HEK293 (cell line): Measurements from ENCODE around the gene CDK17.
"Not testable (repeated sequence)": the region's sequence is repeated elsewhere in the genome, so short reads cannot be mapped to it uniquely, and the experiment has no call there.

Experiments used
- CTCF ChIA-PET: fragments of 350-600 bp; formaldehyde crosslinking; extraction: SDS; loops from one replicate; lab custom pipeline; 2021; ENCODE audit warnings: antibody characterized with exemption; lab: Yijun Ruan, JAX
- POLR2A ChIA-PET: fragments of 300-600 bp; formaldehyde crosslinking; extraction: SDS; loops from one replicate; lab custom pipeline; 2020; ENCODE audit warnings: antibody characterized with exemption, inconsistent platforms; lab: Yijun Ruan, JAX
- H3K27ac ChIP-seq: fragments of 200-500 bp; sonication (Bioruptor generic); 2 replicates; pipeline ENCODE4 v1.5.1; 2014; ENCODE audit warnings: low read depth, low read length, control low read depth, inconsistent platforms; ENCODE audit errors: extremely low read depth
- H3K36me3 ChIP-seq, 2 experiments: fragments of 200-500 bp in 1 of 2; sonication (Bioruptor generic) in 1 of 2; 1 replicate in 1 of 2; 2 replicates in 1 of 2; pipeline ENCODE4 v1.5.1; 2014 to 2017; ENCODE audit warnings: inconsistent platforms in 2 of 2, low read length in 2 of 2; ENCODE audit not compliant: control insufficient read depth in 2 of 2, insufficient read depth in 1 of 2
- H3K4me1 ChIP-seq: fragments of 200-500 bp; sonication (Bioruptor generic); 2 replicates; pipeline ENCODE4 v1.5.1; 2014; ENCODE audit warnings: mild to moderate bottlenecking, low read length, inconsistent platforms; ENCODE audit not compliant: control insufficient read depth, insufficient read depth
- H3K4me3 ChIP-seq: 2 replicates; pipeline ENCODE4 v1.5.1; 2011; ENCODE audit warnings: low read depth, mild to moderate bottlenecking, control low read depth, low read length, moderate library complexity
- H3K9me3 ChIP-seq: fragments of 200-500 bp; sonication (Bioruptor generic); 2 replicates; pipeline ENCODE4 v1.5.1; 2014; ENCODE audit warnings: low read depth, low read length, inconsistent platforms; ENCODE audit not compliant: control insufficient read depth, insufficient read depth
- IKZF3 ChIP-seq: fragments of 450-650 bp; IDR thresholded peaks from 2 replicates; pipeline ENCODE4 v1.5.0; 2018; ENCODE audit warnings: missing biosample characterization, mild to moderate bottlenecking, missing genetic modification characterization, moderate library complexity
- KLF1 ChIP-seq: fragments of 450-650 bp; formaldehyde crosslinking; IDR thresholded peaks from 2 replicates; pipeline ENCODE4 v1.5.1; 2016; ENCODE audit warnings: missing biosample characterization, missing genetic modification characterization
- PATZ1 ChIP-seq: fragments of 450-650 bp; formaldehyde crosslinking; IDR thresholded peaks from 2 replicates; pipeline ENCODE4 v1.5.1; 2016; ENCODE audit warnings: missing biosample characterization, missing genetic modification characterization
- PRDM10 ChIP-seq: fragments of 450-650 bp; formaldehyde crosslinking; IDR thresholded peaks from 2 replicates; pipeline ENCODE4 v1.5.1; 2016; ENCODE audit warnings: missing biosample characterization, missing genetic modification characterization
- REST ChIP-seq: fragments of 450-650 bp; formaldehyde crosslinking; IDR thresholded peaks from 2 replicates; pipeline ENCODE4 v1.5.1; 2016; ENCODE audit warnings: missing biosample characterization, missing genetic modification characterization
- SCRT1 ChIP-seq: fragments of 450-650 bp; formaldehyde crosslinking; IDR thresholded peaks from 2 replicates; pipeline ENCODE4 v1.5.1; 2016; ENCODE audit warnings: missing biosample characterization, missing genetic modification characterization, borderline replicate concordance
- ZNF133 ChIP-seq: fragments of 450-650 bp; formaldehyde crosslinking; IDR thresholded peaks from 2 replicates; pipeline ENCODE4 v1.5.1; 2016; ENCODE audit warnings: missing biosample characterization, missing genetic modification characterization
- ZNF202 ChIP-seq: fragments of 450-650 bp; formaldehyde crosslinking; IDR thresholded peaks from 2 replicates; pipeline ENCODE4 v1.5.1; 2016; ENCODE audit warnings: missing biosample characterization, missing genetic modification characterization, borderline replicate concordance
- ZNF354C ChIP-seq: fragments of 450-650 bp; formaldehyde crosslinking; IDR thresholded peaks from 2 replicates; pipeline ENCODE4 v1.5.1; 2016; ENCODE audit warnings: missing biosample characterization, missing genetic modification characterization, low read depth, borderline replicate concordance
- ZNF548 ChIP-seq: fragments of 450-650 bp; formaldehyde crosslinking; IDR thresholded peaks from 2 replicates; pipeline ENCODE4 v1.5.1; 2016; ENCODE audit warnings: missing biosample characterization, missing genetic modification characterization
- ZNF558 ChIP-seq: fragments of 450-650 bp; formaldehyde crosslinking; IDR thresholded peaks from 2 replicates; pipeline ENCODE4 v1.5.1; 2016; ENCODE audit warnings: missing biosample characterization, missing genetic modification characterization
- ZNF561 ChIP-seq: fragments of 450-650 bp; IDR thresholded peaks from 2 replicates; pipeline ENCODE4 v1.5.1; 2018; ENCODE audit warnings: missing biosample characterization, missing genetic modification characterization, borderline replicate concordance
- ZNF629 ChIP-seq: fragments of 450-650 bp; formaldehyde crosslinking; IDR thresholded peaks from 2 replicates; pipeline ENCODE4 v1.5.1; 2017; ENCODE audit warnings: missing biosample characterization, missing genetic modification characterization

Gene CDK17

GRCh38 chr12:96347130-96347699, 53.0 kb downstream of the CDK17 start:
- Histone ChIP-seq H3K4me3 (no peak overlapping the region), H3K4me1 (0 out of 2 replicates have a peak, but pooled peaks cover 5% of the 10 kb centered on the region), H3K36me3 (peaks cover 0 to 3% of the 10 kb centered on the region in 2 experiments; a peak in 1 of 3 replicates), H3K27ac (no peak overlapping the region), H3K9me3 (no peaks in the 10 kb centered on the region)
- ChIA-PET CTCF (no interaction called here), POLR2A (no interaction called here)
- TF ChIP-seq PRDM10 (tag by site-specific recombination) (no peak), IKZF3 (tag by site-specific recombination) (no peak), ZNF629 (tag by site-specific recombination) (no peak), REST (tag by site-specific recombination) (no peak), ZNF561 (tag by site-specific recombination) (no peak), ZNF133 (no peak), PATZ1 (tag by site-specific recombination) (no peak), ZNF354C (no peak), SCRT1 (tag by site-specific recombination) (no peak), ZNF202 (tag by site-specific recombination) (no peak), ZNF558 (no peak), KLF1 (no peak), ZNF548 (tag by site-specific recombination) (no peak)

- H3K4me1 ChIP-seq, H3K9me3 ChIP-seq, H3K36me3 ChIP-seq, H3K27ac ChIP-seq, H3K4me3 ChIP-seq, CTCF ChIA-PET, POLR2A ChIA-PET: not testable (repeated sequence)
Observed at GRCh38 chr12:96346716-96347115, 53.5 kb downstream of the CDK17 start.
